ENCODE results near the gene ANTXR1. TPM values are rescaled to one million over a fixed set of nuclear protein-coding genes. Genes with fewer than 3 reads are reported as not detected.

Gene ANTXR1
- total and polyA plus RNA-seq, 9 of the 15 experiments (the other 6 are each of a cell fraction or from before 2014, with no cell fraction given), result 0.07 to 1.00 (median 0.54) TPM

DNA sequence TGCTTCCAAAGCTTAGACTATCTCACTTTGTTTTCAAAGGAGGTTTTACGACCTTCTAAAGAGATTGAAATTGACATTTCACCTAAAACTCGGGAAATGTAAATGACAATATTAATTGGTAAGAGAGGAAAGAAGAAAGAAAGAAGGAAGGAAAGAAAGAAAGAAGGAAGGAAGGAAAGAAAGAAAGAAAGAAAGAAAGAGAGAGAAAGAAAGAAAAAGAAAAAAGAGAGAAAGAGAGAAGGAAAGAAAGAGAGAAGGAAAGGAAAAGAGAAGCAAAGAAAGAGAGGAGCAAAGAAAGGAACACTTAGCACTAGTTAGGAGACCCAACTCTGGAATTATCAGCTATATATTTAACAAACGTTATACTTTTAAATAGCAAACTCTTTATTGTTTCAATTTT lies 34.9 kb upstream of the ANTXR1 start:
- Histone ChIP-seq H3K4me3 (no peak overlapping the region), H3K36me3 (ENCODE audit: control insufficient read depth, insufficient read depth, low read length) (no peaks in the 10 kb centered on the region), H3K79me2 (ENCODE audit: control insufficient read depth, insufficient read depth, low read length) (no peaks in the 10 kb centered on the region), H4K20me1 (replicated peaks; ENCODE audit: control insufficient read depth, insufficient read depth, low read length) (no peaks in the 10 kb centered on the region), H3K4me1 (replicated peaks in 1 of 2; ENCODE audit: control insufficient read depth in 2 of 2, insufficient read depth in 2 of 2, low read length in 2 of 2) (no peaks in the 10 kb centered on the region), H3K27ac (ENCODE audit: extremely low read depth, low read depth, low read length) (no peak overlapping the region), H2AFZ (ENCODE audit: low read depth, low read length) (no peak overlapping the region), H3K27me3 (ENCODE audit: control insufficient read depth in 2 of 2, insufficient read depth in 2 of 2, low read length in 2 of 2) (peaks cover 5% of the 10 kb centered on the region in 2 experiments; a peak in 3 of 5 replicates), H3K9me1 (ENCODE audit: control insufficient read depth, insufficient read depth, low read length) (no peaks in the 10 kb centered on the region), H3K4me2 (ENCODE audit: insufficient read depth, low read length) (no peak overlapping the region), H3K9ac (ENCODE audit: insufficient read depth in 1 of 2, low read depth in 2 of 2, low read length in 2 of 2) (no peak overlapping the region), H3K9me3 (replicated peaks; ENCODE audit: control insufficient read depth, insufficient read depth, low read depth, low read length) (no peaks in the 10 kb centered on the region)
- no peak for TF ChIP-seq BACH1 (tag; IDR thresholded peaks at IDR 0.05)
- no peak for TF ChIP-seq TARDBP (IDR thresholded peaks at IDR 0.05)
- TF ChIP-seq, protein P1, sequence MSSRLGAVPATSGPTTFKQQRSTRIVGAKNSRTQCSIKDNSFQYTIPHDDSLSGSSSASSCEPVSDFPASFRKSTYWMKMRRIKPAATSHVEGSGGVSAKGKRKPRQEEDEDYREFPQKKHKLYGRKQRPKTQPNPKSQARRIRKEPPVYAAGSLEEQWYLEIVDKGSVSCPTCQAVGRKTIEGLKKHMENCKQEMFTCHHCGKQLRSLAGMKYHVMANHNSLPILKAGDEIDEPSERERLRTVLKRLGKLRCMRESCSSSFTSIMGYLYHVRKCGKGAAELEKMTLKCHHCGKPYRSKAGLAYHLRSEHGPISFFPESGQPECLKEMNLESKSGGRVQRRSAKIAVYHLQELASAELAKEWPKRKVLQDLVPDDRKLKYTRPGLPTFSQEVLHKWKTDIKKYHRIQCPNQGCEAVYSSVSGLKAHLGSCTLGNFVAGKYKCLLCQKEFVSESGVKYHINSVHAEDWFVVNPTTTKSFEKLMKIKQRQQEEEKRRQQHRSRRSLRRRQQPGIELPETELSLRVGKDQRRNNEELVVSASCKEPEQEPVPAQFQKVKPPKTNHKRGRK (tag; IDR thresholded peaks at IDR 0.05), result peak; percentile 85
- no peak for TF ChIP-seq TFAP4 (CRISPR knock-in tag; IDR thresholded peaks at IDR 0.05; ENCODE audit: borderline replicate concordance)
- 2% methylated on average over 3 of the region's 3 CpGs for WGBS (ENCODE audit: insufficient coverage, low coverage, missing lambda C conversion rate)
- in situ Hi-C loops (cut with MboI) (no loop called here), intact Hi-C loops (cut with micrococcal nuclease) (no loop called here)
- ATAC-seq (no peak), FAIRE-seq (no peak), DNase-seq (ENCODE audit: extremely low read depth in 1 of 4, low spot score in 3 of 4) (no peak)
- ChIA-PET CTCF (ENCODE audit: low intra/inter-chr PET ratio) (no interaction called here), POLR2A (interaction anchor here (0.7 to 1.0 kb wide), 2 partner anchors 19 to 287 kb away, joined by 3 to 5 read pairs; no protein-coding TSS in a partner anchor)
- no TSS peak for BruUV-seq (replicated peaks)
